DOHH2 (cell line): ENCODE results near the gene ORAI2.
A peak's percentile ranks its signal among the peaks of the same experiment; 100 is the strongest.

ENCODE experiments used
- H3F3A ChIP-seq: fragments of 200-600 bp; sonication (generic), shearing (Covaris generic); 2 replicates; pipeline ENCODE4 v1.6.0; 2016; ENCODE audit warnings: antibody characterized with exemption, mild to moderate bottlenecking; ENCODE audit not compliant: control insufficient read depth, insufficient read depth
- H3K27ac ChIP-seq: fragments of 200-600 bp; sonication (generic); 2 replicates; pipeline ENCODE4 v1.5.1; 2014; ENCODE audit warnings: low read depth, mild to moderate bottlenecking, low read length, moderate library complexity
- H3K27me3 ChIP-seq: fragments of 200-600 bp; sonication (generic); 2 replicates; pipeline ENCODE4 v1.6.1; 2014; ENCODE audit warnings: mild to moderate bottlenecking, low read length, mixed read lengths; ENCODE audit not compliant: control insufficient read depth
- H3K36me3 ChIP-seq: fragments of 200-600 bp; sonication (generic); 2 replicates; pipeline ENCODE4 v1.6.1; 2014; ENCODE audit warnings: mild to moderate bottlenecking, low read length, moderate library complexity, mixed read lengths; ENCODE audit not compliant: control insufficient read depth
- H3K4me1 ChIP-seq: fragments of 200-600 bp; sonication (generic); 2 replicates; pipeline ENCODE4 v1.6.1; 2014; ENCODE audit warnings: mild to moderate bottlenecking, low read length, mixed read lengths; ENCODE audit not compliant: control insufficient read depth
- H3K4me2 ChIP-seq: fragments of 200-600 bp; sonication (generic); 2 replicates; pipeline ENCODE4 v1.6.0; 2014; ENCODE audit warnings: mild to moderate bottlenecking, low read length, moderate library complexity
- H3K4me3 ChIP-seq: fragments of 200-600 bp; sonication (generic); 2 replicates; pipeline ENCODE4 v1.5.1; 2014; ENCODE audit warnings: mild to moderate bottlenecking, low read length, mixed read lengths
- H3K79me2 ChIP-seq: fragments of 200-600 bp; sonication (generic); 2 replicates; pipeline ENCODE4 v1.6.1; 2014; ENCODE audit warnings: mild to moderate bottlenecking, low read length, mixed read lengths; ENCODE audit not compliant: control insufficient read depth
- H3K9me2 ChIP-seq: fragments of 200-600 bp; sonication (generic); replicated peaks from 2 replicates; pipeline ENCODE4 v1.6.1; 2014; ENCODE audit warnings: mild to moderate bottlenecking, low read length, mixed read lengths; ENCODE audit not compliant: control insufficient read depth
- H3K9me3 ChIP-seq: fragments of 200-600 bp; sonication (generic); 2 replicates; pipeline ENCODE4 v1.6.1; 2014; ENCODE audit warnings: antibody characterized with exemption, low read length, mixed read lengths; ENCODE audit not compliant: control insufficient read depth, insufficient read depth
- H4K20me1 ChIP-seq: fragments of 200-600 bp; sonication (generic); 2 replicates; pipeline ENCODE4 v1.6.0; 2014; ENCODE audit warnings: low read depth, mild to moderate bottlenecking, antibody characterized with exemption, low read length, moderate library complexity; ENCODE audit not compliant: control insufficient read depth, insufficient read depth
- EZH2phosphoT487 ChIP-seq: fragments of 200-600 bp; sonication (generic); IDR thresholded peaks from 2 replicates; pipeline ENCODE4 v1.6.1; 2017; ENCODE audit warnings: borderline replicate concordance, mild to moderate bottlenecking, antibody characterized with exemption, low read length, moderate library complexity, mixed read lengths
- TF ChIP-seq, protein P1 (sequence below): fragments of 200-600 bp; sonication (generic); IDR thresholded peaks from one replicate; pipeline ENCODE4 v1.5.1; 2014; ENCODE audit warnings: antibody characterized with exemption, mild to moderate bottlenecking, low read depth, low read length; ENCODE audit not compliant: poor library complexity, severe bottlenecking

ORAI2 gene

DNA sequence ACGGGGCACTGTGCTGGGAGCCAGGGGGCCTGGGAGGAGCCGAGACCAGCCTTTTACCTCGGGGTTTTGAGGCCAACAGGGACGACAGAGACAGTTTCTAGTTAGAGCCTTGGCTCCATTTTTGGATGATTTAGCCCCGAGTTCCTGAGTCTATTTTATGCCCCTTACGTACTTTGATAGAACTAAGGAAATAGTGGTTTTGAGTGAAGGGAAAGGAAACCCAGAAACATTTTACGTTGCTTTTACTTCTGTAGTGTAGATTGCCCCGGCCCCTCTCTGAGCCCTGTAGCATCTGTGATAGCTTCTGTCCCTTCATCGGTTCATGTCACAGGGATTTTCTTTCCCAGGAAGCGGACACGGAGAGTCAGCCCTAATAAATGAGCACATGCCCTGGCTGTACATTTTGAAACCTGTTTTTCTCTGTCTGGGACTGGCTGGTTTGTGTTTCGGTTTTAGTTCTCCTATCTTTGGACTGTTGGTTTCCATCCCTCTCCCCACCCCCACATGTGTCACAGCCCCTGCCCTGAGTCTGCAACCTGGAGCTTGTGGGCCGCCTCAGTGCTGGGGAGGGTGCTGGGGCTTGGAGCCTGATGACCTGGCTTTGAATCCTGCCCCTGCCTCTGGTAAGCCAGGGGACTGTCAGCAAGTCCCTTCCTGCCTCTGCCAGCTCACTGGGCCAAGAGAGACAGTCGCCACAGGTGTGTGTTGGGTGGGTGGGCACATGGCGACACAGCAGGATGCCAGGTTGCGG lies 6.9 kb upstream of the ORAI2 start:
- Histone ChIP-seq H3F3A (peaks cover 53% of the 10 kb centered on the region), H3K4me2 (peak overlapping the region; percentile 75), H3K27ac (peak overlapping the region; percentile 97), H3K36me3 (peaks cover 56% of the 10 kb centered on the region), H3K9me2 (no peaks in the 10 kb centered on the region), H3K9me3 (no peaks in the 10 kb centered on the region), H3K79me2 (peaks cover 27% of the 10 kb centered on the region), H3K4me3 (peak overlapping the region; percentile 73), H3K4me1 (peaks cover 91% of the 10 kb centered on the region), H4K20me1 (no peaks in the 10 kb centered on the region), H3K27me3 (no peaks in the 10 kb centered on the region)
- TF ChIP-seq, protein P1, sequence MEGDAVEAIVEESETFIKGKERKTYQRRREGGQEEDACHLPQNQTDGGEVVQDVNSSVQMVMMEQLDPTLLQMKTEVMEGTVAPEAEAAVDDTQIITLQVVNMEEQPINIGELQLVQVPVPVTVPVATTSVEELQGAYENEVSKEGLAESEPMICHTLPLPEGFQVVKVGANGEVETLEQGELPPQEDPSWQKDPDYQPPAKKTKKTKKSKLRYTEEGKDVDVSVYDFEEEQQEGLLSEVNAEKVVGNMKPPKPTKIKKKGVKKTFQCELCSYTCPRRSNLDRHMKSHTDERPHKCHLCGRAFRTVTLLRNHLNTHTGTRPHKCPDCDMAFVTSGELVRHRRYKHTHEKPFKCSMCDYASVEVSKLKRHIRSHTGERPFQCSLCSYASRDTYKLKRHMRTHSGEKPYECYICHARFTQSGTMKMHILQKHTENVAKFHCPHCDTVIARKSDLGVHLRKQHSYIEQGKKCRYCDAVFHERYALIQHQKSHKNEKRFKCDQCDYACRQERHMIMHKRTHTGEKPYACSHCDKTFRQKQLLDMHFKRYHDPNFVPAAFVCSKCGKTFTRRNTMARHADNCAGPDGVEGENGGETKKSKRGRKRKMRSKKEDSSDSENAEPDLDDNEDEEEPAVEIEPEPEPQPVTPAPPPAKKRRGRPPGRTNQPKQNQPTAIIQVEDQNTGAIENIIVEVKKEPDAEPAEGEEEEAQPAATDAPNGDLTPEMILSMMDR = no peak
- no peak for TF ChIP-seq EZH2phosphoT487

DNA sequence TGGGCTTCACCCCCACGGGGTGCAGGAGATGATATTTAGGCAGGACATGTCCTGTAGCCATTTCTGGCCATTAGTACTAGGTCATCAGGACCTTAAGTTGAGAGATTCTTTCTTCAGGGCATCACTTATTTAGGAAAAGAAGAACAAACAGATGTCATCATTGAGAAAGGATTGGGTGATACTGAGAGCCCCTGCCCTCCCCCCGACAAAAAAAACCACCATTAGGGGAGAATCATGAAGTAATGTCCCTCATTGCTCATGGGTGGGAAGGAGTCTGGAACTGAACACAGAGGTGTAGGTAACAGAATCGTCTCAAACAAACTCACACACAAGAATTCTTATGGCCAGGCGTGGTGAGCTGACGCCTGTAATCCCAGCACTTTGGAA lies 6.4 kb upstream of the ORAI2 start:
- H3K9me2 ChIP-seq = no peaks in the 10 kb centered on the region
- TF ChIP-seq EZH2phosphoT487 = no peak
- TF ChIP-seq, protein P1 = no peak
- H4K20me1 ChIP-seq = no peaks in the 10 kb centered on the region
- H3K79me2 ChIP-seq = peaks cover 27% of the 10 kb centered on the region
- H3K4me2 ChIP-seq = peak overlapping the region; percentile 75
- H3K36me3 ChIP-seq = peaks cover 52% of the 10 kb centered on the region
- peaks cover 55% of the 10 kb centered on the region for H3F3A ChIP-seq
- peaks cover 92% of the 10 kb centered on the region for H3K4me1 ChIP-seq
- peak overlapping the region; percentile 73 for H3K4me3 ChIP-seq
- peak overlapping the region; percentile 97 for H3K27ac ChIP-seq
- H3K27me3 ChIP-seq = no peaks in the 10 kb centered on the region
- no peaks in the 10 kb centered on the region for H3K9me3 ChIP-seq

DNA sequence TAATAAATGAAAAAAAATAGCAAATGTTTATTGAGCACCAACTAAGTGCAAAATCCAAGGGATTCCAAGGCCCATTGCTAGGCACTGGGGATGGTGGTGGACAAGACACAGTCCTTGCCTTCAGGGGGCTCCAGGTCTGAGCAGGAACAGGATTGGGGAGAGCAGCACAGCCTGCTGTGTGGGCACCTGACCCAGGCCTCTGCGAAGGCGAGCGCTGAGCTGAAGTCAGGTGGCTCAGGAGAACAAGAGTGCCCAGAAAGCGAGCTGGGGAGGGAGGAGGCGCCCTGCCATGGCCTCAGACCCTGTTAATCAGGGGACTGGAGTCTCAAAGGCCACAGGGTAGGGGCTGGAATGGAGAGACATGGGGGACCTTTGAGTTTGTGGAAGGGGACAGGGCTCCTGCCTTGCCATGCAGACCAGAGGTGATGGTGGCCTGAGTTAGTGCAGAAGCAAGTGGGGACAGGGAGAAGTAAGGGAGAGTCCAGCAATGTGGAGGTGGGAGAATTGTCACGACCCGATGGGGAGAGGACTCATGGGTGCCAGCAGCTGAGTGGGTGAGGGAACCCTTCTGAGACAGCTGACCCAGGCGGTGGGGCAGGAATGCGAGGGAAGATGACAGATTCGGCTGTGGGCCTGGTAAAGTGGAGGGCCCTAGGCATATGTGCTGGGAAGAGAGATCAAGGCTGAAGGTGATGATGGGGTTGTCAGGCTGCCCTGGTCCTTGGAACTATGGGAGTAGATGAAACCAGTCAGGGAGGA lies 4.1 kb upstream of the ORAI2 start:
- H3K4me3 ChIP-seq = no peak overlapping the region
- TF ChIP-seq, protein P1 = no peak
- no peak for TF ChIP-seq EZH2phosphoT487
- H3K27ac ChIP-seq = peak overlapping the region; percentile 94
- peaks cover 88% of the 10 kb centered on the region for H3K4me1 ChIP-seq
- H3K4me2 ChIP-seq = no peak overlapping the region; the same call in 1 of the 2 replicates
- H4K20me1 ChIP-seq = no peaks in the 10 kb centered on the region
- no peaks in the 10 kb centered on the region for H3K9me2 ChIP-seq
- H3K9me3 ChIP-seq = no peaks in the 10 kb centered on the region
- H3F3A ChIP-seq = peaks cover 48% of the 10 kb centered on the region
- no peaks in the 10 kb centered on the region for H3K27me3 ChIP-seq
- H3K79me2 ChIP-seq = peaks cover 31% of the 10 kb centered on the region
- H3K36me3 ChIP-seq = peaks cover 49% of the 10 kb centered on the region
